ENCODE results near the gene TPM2. TPM values are rescaled to one million over a fixed set of nuclear protein-coding genes. Genes with fewer than 3 reads are reported as not detected.

Gene TPM2
- total and polyA plus RNA-seq, 9 of the 15 experiments (the other 6 are each of a cell fraction or from before 2014, with no cell fraction given), result 0.28 to 16.1 (median 4.5) TPM

- H3K9me1 ChIP-seq (ENCODE audit: control insufficient read depth, insufficient read depth, low read length), result no peaks in the 10 kb centered on the region
- POLR2A ChIA-PET, result interaction anchor here (1.0 kb wide), 1 partner anchor 54 kb away, joined by 3 read pairs; no protein-coding TSS in a partner anchor
- 78% methylated on average over 5 of the region's 7 CpGs for WGBS (ENCODE audit: insufficient coverage, low coverage, missing lambda C conversion rate)
- no peaks in the 10 kb centered on the region for H4K20me1 ChIP-seq (replicated peaks; ENCODE audit: control insufficient read depth, insufficient read depth, low read length)
- H3K36me3 ChIP-seq (ENCODE audit: control insufficient read depth, insufficient read depth, low read length), result peaks cover 36% of the 10 kb centered on the region; the same call in 2 of the 3 replicates
- CTCF ChIA-PET (ENCODE audit: low intra/inter-chr PET ratio), result no interaction called here
- H3K4me1 ChIP-seq (replicated peaks in 1 of 2; ENCODE audit: control insufficient read depth in 2 of 2, insufficient read depth in 2 of 2, low read length in 2 of 2), result peaks cover 22 to 30% of the 10 kb centered on the region in 2 experiments
- H3K9ac ChIP-seq (ENCODE audit: insufficient read depth in 1 of 2, low read depth in 2 of 2, low read length in 2 of 2), result no peak overlapping the region; a peak in 1 of 4 replicates
- H3K4me2 ChIP-seq (ENCODE audit: insufficient read depth, low read length), result no peak overlapping the region
- H3K4me3 ChIP-seq, result no peak overlapping the region
- no peaks in the 10 kb centered on the region for H3K9me3 ChIP-seq (replicated peaks; ENCODE audit: control insufficient read depth, insufficient read depth, low read depth, low read length)
- peaks cover 26% of the 10 kb centered on the region for H3K79me2 ChIP-seq (ENCODE audit: control insufficient read depth, insufficient read depth, low read length)
- H3K27me3 ChIP-seq (ENCODE audit: control insufficient read depth in 2 of 2, insufficient read depth in 2 of 2, low read length in 2 of 2), result no peaks in the 10 kb centered on the region
- intact Hi-C loops (cut with micrococcal nuclease) (loop anchor here (10.0 kb wide), 1 partner anchor 152 kb away; the partner anchor contains the start of genes HINT2 and SPAG8), in situ Hi-C loops (cut with MboI) (no loop called here)
- ATAC-seq (no peak), FAIRE-seq (no peak), DNase-seq (ENCODE audit: extremely low read depth in 1 of 4, low spot score in 3 of 4) (no peak)
- no peak overlapping the region for H2AFZ ChIP-seq (ENCODE audit: low read depth, low read length)
- no TSS peak for BruUV-seq (replicated peaks)
- no peak overlapping the region for H3K27ac ChIP-seq (ENCODE audit: extremely low read depth, low read depth, low read length)
- no peak for TF ChIP-seq ZNF609 (CRISPR knock-in tag; IDR thresholded peaks at IDR 0.05; ENCODE audit: borderline replicate concordance)
- TF ChIP-seq MAZ (CRISPR knock-in tag; conservative IDR thresholded peaks at IDR 0.05 in 1 of 2, IDR thresholded peaks at IDR 0.05 in 1 of 2), result no peak
- no peak for TF ChIP-seq ELF2 (CRISPR knock-in tag; IDR thresholded peaks at IDR 0.05)
- TF ChIP-seq POLR2G (IDR thresholded peaks at IDR 0.05; ENCODE audit: low read depth, low read length), result peak; percentile 43; the same call in 1 of the 2 replicates
- TF ChIP-seq ZNF518B (CRISPR knock-in tag; IDR thresholded peaks at IDR 0.05), result no peak
- TF ChIP-seq HMBOX1 (IDR thresholded peaks at IDR 0.05), result no peak
- peak; percentile 33; the same call in 1 of the 2 replicates for TF ChIP-seq RBFOX2 (IDR thresholded peaks at IDR 0.05; ENCODE audit: low read depth, low read length)
These were observed 27.3 kb downstream of the TPM2 start for GRCh38 chr9:35662437-35662836.
